Urinary bladder (tissue), 4 donors: ENCODE measurements around the gene NUDT7. TPM values are rescaled to one million over a fixed set of nuclear protein-coding genes. Genes with fewer than 3 reads are reported as not detected.
A peak's percentile ranks its signal among the peaks of the same experiment; 100 is the strongest.

Experiments used
- DNase-seq: peaks from one replicate; pipeline ENCODE4 v3.0.0-alpha.2; 2015; ENCODE audit errors: extremely low spot score
- H3K27ac ChIP-seq: one replicate; pipeline ENCODE4 v1.5.1; 2013; ENCODE audit warnings: low read depth, mild to moderate bottlenecking, moderate library complexity
- H3K36me3 ChIP-seq: one replicate; pipeline ENCODE4 v1.6.1; 2013; ENCODE audit warnings: mild to moderate bottlenecking, moderate library complexity; ENCODE audit not compliant: insufficient read depth
- H3K4me1 ChIP-seq: one replicate; pipeline ENCODE4 v1.6.1; 2013; ENCODE audit warnings: mild to moderate bottlenecking, moderate library complexity; ENCODE audit not compliant: insufficient read depth
- H3K4me3 ChIP-seq: one replicate; pipeline ENCODE4 v1.5.1; 2013; ENCODE audit warnings: low read depth, low read length
- WGBS: extraction: QIAGEN DNeasy Blood & Tissue Kit; methylation state at CpG from one replicate; pipeline ENCODE4 v1.1.7; 2013; 5-methylcytosine and 5-hydroxymethylcytosine counted together
- polyA plus RNA-seq: library from polyadenylated mRNA; stranded (reverse); fragments of 200-250 nt; gene quantifications from one replicate; pipeline ENCODE4 v1.2.3, GENCODE V29; 2013
- total RNA-seq: library from RNA; depleted of rRNA; stranded (reverse); fragments of >200 nt; gene quantifications from one replicate; pipeline ENCODE4 v1.2.3, GENCODE V29; 2014
- donor health status: healthy with polysubstance abuse.
- donor health status: healthy.

The NUDT7 gene
- total and polyA plus RNA-seq, 2 donors = 11.6 to 17.1 TPM

- 100% methylated on average over 1 of the region's 1 CpG for WGBS
- H3K4me3 ChIP-seq = no peak overlapping the region
- no peaks in the 10 kb centered on the region for H3K36me3 ChIP-seq
- H3K27ac ChIP-seq = no peak overlapping the region
- DNase-seq = no peak
- no peaks in the 10 kb centered on the region for H3K4me1 ChIP-seq
These were observed 29.7 kb upstream of the NUDT7 start for GRCh38 chr16:77692612-77693011.

DNA sequence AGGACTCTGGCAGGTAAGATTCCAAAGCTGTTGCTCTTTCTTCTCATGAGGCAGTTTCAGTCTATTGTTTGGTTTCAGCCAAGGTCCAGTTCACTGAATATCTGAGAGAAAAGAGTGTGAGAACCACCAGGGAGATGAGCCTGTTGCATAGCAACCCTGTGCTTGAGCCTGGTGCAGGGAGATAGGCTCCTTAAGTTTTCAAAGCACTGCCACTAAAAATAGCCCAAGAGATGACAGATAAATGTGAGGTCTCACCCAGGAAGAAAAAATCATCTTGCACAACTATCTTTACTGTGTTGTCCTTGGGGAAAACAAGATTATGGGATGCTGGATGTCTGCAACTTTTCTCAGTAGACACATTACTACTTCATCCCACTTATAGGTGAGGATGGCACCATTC lies 26.2 kb upstream of the NUDT7 start:
- Histone ChIP-seq H3K4me1 (no peaks in the 10 kb centered on the region), H3K27ac (no peak overlapping the region), H3K36me3 (no peaks in the 10 kb centered on the region), H3K4me3 (no peak overlapping the region)
- no peak for DNase-seq

GRCh38 chr16:77700846-77701245 lies 21.5 kb upstream of the NUDT7 start:
- no peak overlapping the region for H3K4me3 ChIP-seq
- H3K4me1 ChIP-seq = no peaks in the 10 kb centered on the region
- H3K27ac ChIP-seq = no peak overlapping the region
- DNase-seq = no peak
- H3K36me3 ChIP-seq = no peaks in the 10 kb centered on the region
- 97% methylated on average over 1 of the region's 1 CpG for WGBS

- Histone ChIP-seq H3K4me3 (no peak overlapping the region), H3K27ac (no peak overlapping the region), H3K36me3 (no peaks in the 10 kb centered on the region), H3K4me1 (no peaks in the 10 kb centered on the region)
- DNase-seq = no peak
- WGBS = 80% methylated on average over 4 of the region's 4 CpGs
These were observed 17.0 kb upstream of the NUDT7 start for GRCh38 chr16:77705351-77705750.

GRCh38 chr16:77711179-77711578 lies 11.1 kb upstream of the NUDT7 start:
- Histone ChIP-seq H3K27ac (no peak overlapping the region), H3K4me3 (no peak overlapping the region), H3K4me1 (no peaks in the 10 kb centered on the region), H3K36me3 (no peaks in the 10 kb centered on the region)
- 94% methylated on average over 1 of the region's 1 CpG for WGBS
- no peak for DNase-seq

DNA sequence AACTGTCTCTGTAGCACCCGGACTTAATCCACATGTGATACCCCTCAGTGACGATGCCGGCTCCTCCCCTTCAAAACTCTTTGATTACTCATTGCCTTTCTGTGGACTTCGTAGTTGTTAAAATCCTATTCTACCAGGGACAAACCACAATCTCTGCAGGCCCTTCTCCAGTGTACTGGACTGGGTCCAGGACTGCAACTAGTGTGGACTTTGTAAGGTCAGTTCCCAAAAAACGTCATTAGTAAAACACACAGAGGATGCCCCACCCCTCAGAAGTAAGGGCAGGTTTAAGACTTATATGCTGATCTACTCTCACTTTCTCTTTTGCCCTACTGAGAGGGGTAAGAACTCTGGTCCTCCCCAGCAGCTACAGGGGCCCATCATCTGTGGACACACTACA lies 10.5 kb upstream of the NUDT7 start:
- H3K27ac ChIP-seq = no peak overlapping the region
- DNase-seq = no peak
- H3K36me3 ChIP-seq = no peaks in the 10 kb centered on the region
- no peak overlapping the region for H3K4me3 ChIP-seq
- WGBS = 37% methylated on average over 5 of the region's 5 CpGs
- H3K4me1 ChIP-seq = no peaks in the 10 kb centered on the region

GRCh38 chr16:77715145-77715544 lies 7.2 kb upstream of the NUDT7 start:
- WGBS = 91% methylated on average over 5 of the region's 5 CpGs

DNA sequence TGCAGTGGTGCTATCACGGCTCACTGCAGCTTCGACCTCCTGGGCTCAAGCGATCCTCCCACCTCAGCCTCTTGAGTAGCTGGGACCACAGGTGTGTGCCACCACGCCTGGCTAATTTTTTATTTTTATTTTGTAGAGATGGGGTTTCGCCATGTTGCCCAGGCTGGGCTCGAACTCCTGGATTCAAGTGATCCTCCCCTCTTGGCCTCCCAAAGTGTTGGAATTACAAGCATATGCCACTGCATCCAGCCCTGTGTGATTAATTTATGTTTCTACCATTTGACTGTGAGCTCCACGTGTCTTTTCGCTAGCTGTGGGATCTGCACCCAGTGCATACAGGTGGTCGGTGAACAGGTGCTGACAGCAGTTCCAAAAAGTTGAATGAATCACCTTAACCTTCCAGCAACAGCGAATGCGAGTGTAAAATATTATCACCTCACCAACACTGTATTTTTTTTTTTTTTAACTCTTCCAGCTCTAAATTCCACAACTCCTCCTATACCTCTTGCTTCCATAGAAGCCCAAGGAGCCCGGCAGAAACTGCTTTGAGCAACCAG lies 484 bp upstream of the NUDT7 start:
- no peak overlapping the region for H3K4me3 ChIP-seq

More at GRCh38 chr16:77715145-77715544, 7.2 kb upstream of the NUDT7 start:
- H3K36me3 ChIP-seq = no peaks in the 10 kb centered on the region
- no peak overlapping the region for H3K27ac ChIP-seq
- no peak for DNase-seq
- no peaks in the 10 kb centered on the region for H3K4me1 ChIP-seq
- H3K4me3 ChIP-seq = no peak overlapping the region

GRCh38 chr16:77723108-77723514 lies 797 bp downstream of the NUDT7 start:
- under 1% methylated on average over 5 of the region's 5 CpGs for WGBS
- Histone ChIP-seq H3K36me3 (no peaks in the 10 kb centered on the region), H3K4me1 (no peaks in the 10 kb centered on the region), H3K27ac (peak overlapping the region; percentile 53), H3K4me3 (peak overlapping the region; percentile 47)
- DNase-seq = no peak

More for the DNA sequence above, 484 bp upstream of the NUDT7 start:
- WGBS = 63% methylated on average over 12 of the region's 12 CpGs
- no peak overlapping the region for H3K27ac ChIP-seq
- no peaks in the 10 kb centered on the region for H3K4me1 ChIP-seq
- no peak for DNase-seq
- no peaks in the 10 kb centered on the region for H3K36me3 ChIP-seq

GRCh38 chr16:77724174-77724573 lies 1.9 kb downstream of the NUDT7 start:
- no peaks in the 10 kb centered on the region for H3K36me3 ChIP-seq
- no peaks in the 10 kb centered on the region for H3K4me1 ChIP-seq
- H3K4me3 ChIP-seq = no peak overlapping the region
- H3K27ac ChIP-seq = no peak overlapping the region
- WGBS = 97% methylated on average over 7 of the region's 7 CpGs
- no peak for DNase-seq

DNA sequence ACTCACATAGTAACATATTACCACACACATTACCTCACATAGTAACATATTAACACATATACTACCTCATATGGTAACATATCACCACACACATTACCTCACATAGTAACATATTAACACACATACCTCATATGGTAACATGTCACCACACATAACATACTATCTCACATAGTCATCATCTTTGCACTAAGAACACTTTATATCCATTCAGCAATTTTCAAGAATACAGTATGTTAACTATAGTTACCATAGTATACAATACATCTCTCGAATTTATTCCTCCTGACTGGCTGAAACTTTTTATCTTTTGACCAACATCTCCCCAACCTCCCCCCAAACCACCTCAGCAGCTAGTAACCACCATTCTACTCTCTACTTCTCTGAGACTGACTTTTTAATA lies 7.6 kb downstream of the NUDT7 start:
- 43% methylated on average over 1 of the region's 1 CpG for WGBS
- no peaks in the 10 kb centered on the region for H3K4me1 ChIP-seq
- H3K4me3 ChIP-seq = no peak overlapping the region
- no peak for DNase-seq
- no peaks in the 10 kb centered on the region for H3K36me3 ChIP-seq
- no peak overlapping the region for H3K27ac ChIP-seq

DNA sequence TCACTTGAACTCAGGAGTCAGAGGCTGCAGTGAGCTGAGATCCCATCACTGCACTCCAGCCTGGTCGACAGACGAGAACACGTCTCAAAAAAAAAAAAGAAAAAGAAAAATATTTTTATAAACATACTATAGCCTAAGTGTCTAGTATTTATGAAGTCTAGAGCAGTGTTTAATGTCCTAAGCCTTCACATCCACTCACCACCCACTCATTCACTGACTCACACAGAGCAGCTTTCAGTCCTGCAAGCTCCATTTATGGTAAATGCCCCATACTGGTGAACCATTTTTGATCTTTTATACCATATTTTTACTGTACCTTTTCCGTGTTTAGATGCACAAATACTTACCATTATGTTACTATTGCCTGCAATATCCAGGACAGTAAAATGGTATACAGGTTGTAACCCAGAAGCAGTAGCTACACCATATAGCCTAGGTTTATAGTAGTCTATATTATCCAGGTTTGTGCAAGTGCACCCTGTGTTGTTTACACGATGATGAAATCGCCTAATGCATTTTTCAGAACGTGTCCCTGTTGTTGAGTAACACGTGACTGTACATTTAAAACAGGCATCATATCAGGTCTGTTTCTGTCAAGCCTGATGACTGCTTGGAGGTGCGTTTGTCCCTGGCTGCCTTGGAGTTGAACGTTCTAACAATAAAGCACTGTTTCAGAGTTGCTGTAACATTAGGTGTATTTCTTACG lies 10.1 kb downstream of the NUDT7 start:
- WGBS = 63% methylated on average over 11 of the region's 11 CpGs
- DNase-seq = no peak
- H3K4me3 ChIP-seq = no peak overlapping the region
- H3K27ac ChIP-seq = no peak overlapping the region
- no peaks in the 10 kb centered on the region for H3K36me3 ChIP-seq
- H3K4me1 ChIP-seq = no peaks in the 10 kb centered on the region

- no peak for DNase-seq
- WGBS = 77% methylated on average over 1 of the region's 1 CpG
- Histone ChIP-seq H3K27ac (no peak overlapping the region), H3K4me3 (no peak overlapping the region), H3K4me1 (no peaks in the 10 kb centered on the region), H3K36me3 (no peaks in the 10 kb centered on the region)
These were observed 14.6 kb downstream of the NUDT7 start for GRCh38 chr16:77736879-77737278.

GRCh38 chr16:77738706-77739558 lies 16.6 kb downstream of the NUDT7 start:
- Histone ChIP-seq H3K27ac (no peak overlapping the region), H3K36me3 (no peaks in the 10 kb centered on the region), H3K4me3 (no peak overlapping the region), H3K4me1 (no peaks in the 10 kb centered on the region)
- 77% methylated on average over 10 of the region's 10 CpGs for WGBS
- no peak for DNase-seq
